ENCODE measurements around the gene CLECL1. TPM values are rescaled to one million over a fixed set of nuclear protein-coding genes. Genes with fewer than 3 reads are reported as not detected.

The CLECL1 gene
- total RNA-seq, 4 donors from 2014 or later: not detected

DNA sequence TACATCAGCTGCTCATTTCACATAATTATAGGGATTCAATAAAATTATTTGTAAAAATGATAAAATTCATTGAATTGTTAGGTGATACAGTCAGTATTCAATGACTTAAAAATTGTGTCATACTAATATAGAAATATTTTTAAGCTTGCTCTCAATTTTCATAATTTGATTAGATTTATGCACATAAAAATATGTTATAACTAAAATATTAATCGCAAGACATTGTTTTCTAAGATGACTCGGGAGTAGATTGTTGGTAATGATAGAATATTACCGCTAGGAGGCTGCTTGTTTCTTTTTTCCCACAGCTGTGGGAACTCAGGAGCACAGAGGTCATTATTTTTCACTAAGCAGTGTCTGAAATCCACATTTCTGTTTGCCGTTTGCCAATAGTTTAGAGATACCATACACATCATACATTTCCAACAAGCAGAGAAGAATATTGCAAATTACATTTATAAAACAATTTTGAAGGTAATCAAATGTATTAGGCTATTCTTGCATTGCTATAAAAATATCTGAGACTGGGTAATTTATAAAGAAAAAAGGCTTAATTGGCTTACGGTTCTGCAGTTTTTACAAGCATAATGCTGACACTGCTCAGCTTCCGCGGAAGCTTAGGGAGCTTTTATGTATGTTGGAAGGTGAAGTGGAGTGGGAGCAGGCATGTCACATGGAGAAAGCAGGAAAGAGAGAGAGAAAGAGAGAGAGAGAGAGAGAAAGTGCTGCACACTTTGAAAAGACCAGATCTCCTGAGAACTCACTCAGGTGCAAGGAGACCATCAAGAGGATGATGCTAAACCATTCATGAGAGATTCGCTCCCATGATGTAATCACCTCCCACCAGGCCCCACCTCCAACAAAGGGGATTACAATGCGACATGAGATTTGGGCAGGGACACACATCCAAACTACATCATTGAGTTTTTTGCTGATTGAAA is 18.6 kb upstream of the CLECL1 start:
- Histone ChIP-seq H3K27me3 (no peaks in the 10 kb centered on the region), H3K9me3 (no peaks in the 10 kb centered on the region), H3K4me1 (peaks cover 0 to 5% of the 10 kb centered on the region in 2 donors), H3K36me3 (no peaks in the 10 kb centered on the region), H3K27ac (no peak overlapping the region), H3K4me3 (peak overlapping the region; percentile 14 to 43 (median 28))
- ATAC-seq (peak in 1 of 2 donors; percentile 51), DNase-seq (no peak)
- intact Hi-C loops (cut with DNase I; ENCODE audit: low total_unique reads) (no loop called here), in situ Hi-C loops (cut with MboI; ENCODE audit: low sequenced_read_pairs in 4 of 4) (no loop called here)
- TF ChIP-seq, protein P1, sequence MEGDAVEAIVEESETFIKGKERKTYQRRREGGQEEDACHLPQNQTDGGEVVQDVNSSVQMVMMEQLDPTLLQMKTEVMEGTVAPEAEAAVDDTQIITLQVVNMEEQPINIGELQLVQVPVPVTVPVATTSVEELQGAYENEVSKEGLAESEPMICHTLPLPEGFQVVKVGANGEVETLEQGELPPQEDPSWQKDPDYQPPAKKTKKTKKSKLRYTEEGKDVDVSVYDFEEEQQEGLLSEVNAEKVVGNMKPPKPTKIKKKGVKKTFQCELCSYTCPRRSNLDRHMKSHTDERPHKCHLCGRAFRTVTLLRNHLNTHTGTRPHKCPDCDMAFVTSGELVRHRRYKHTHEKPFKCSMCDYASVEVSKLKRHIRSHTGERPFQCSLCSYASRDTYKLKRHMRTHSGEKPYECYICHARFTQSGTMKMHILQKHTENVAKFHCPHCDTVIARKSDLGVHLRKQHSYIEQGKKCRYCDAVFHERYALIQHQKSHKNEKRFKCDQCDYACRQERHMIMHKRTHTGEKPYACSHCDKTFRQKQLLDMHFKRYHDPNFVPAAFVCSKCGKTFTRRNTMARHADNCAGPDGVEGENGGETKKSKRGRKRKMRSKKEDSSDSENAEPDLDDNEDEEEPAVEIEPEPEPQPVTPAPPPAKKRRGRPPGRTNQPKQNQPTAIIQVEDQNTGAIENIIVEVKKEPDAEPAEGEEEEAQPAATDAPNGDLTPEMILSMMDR (IDR thresholded peaks at IDR 0.05 in 4 of 5, conservative IDR thresholded peaks at IDR 0.05 in 1 of 5): no peak
- no peak for TF ChIP-seq POLR2A (IDR thresholded peaks at IDR 0.05)

DNA sequence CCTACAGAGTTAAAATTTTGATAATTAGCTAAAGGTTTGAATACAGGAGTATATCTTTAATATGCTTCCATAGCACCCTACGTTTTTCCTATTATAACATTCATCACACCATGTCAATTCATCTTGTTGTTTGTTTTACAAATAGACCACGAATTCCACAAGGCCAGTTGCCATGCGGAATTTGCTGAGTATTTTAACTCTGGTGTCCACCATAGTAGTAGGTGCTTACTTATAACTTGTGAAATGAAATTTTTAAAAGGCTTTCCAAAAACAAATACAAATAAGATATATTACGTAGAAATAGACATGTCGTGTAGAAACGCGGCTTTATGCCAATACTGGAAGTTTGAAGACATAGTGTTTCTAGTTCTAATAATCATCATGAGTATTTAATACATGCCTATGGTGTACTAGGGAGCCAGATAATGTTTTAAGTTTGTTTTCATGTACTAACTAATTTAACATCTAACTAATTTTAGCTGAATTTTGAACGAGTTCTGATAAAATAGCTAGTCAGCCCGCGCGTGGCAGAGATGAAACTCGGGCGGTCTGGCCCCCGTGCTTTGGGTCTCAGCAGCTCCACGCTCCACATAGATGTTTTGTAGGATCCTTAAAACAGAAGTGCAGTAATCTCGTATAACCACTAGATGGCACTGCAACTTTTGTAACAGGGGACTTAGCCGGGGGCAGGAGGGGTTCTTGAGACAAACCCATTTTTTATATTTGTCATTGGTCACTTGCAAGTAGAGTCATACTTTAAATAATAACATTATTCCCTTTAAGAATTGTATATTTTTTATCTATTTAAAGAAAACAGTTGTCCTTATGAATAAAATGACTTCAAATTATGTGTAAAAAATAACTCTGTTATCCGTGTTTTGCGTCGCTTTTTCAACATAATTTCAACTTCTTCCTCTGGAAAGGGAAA is 17.6 kb upstream of the CLECL1 start:
- Histone ChIP-seq H3K27ac (no peak overlapping the region), H3K27me3 (no peaks in the 10 kb centered on the region), H3K4me1 (peaks cover 0 to 5% of the 10 kb centered on the region in 2 donors), H3K4me3 (peak overlapping the region; percentile 14 to 43 (median 28)), H3K9me3 (no peaks in the 10 kb centered on the region), H3K36me3 (no peaks in the 10 kb centered on the region)
- ATAC-seq: peak; percentile 58 to 88
- no peak for TF ChIP-seq POLR2A (IDR thresholded peaks at IDR 0.05)
- TF ChIP-seq, protein P1 (IDR thresholded peaks at IDR 0.05 in 4 of 5, conservative IDR thresholded peaks at IDR 0.05 in 1 of 5): peak; percentile 47 to 83 (median 59)
- intact Hi-C loops (cut with DNase I; ENCODE audit: low total_unique reads) (no loop called here), in situ Hi-C loops (cut with MboI; ENCODE audit: low sequenced_read_pairs in 4 of 4) (no loop called here)
- DNase-seq: peak in 1 of 2 donors; percentile 18

DNA sequence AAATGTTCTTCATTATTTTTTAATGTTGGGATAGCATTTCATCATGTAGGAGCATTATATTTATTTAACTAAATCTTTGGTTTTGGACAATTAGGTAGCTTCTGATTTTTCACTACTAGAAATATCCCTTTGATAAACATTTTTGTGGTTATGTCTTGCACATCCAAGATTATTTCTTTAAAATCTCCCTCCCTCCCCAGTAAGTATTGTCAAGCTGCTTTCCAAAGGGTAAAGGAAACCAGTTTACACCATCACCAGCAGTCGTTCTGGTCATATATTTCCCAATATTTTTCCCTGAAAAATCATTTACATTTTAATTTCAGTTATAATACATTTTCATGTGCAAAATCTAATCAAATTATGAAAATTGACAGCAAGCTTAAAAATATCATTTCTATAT is 16.7 kb upstream of the CLECL1 start:
- H3K4me1 ChIP-seq: peaks cover 0 to 5% of the 10 kb centered on the region in 2 donors
- ATAC-seq: no peak
- no peak overlapping the region for H3K27ac ChIP-seq
- H3K4me3 ChIP-seq: no peak overlapping the region
- DNase-seq: no peak
- in situ Hi-C loops (cut with MboI; ENCODE audit: low sequenced_read_pairs in 4 of 4) (loop anchor here (5.0 to 10.0 kb wide), 2 partner anchors 175 to 178 kb away; no protein-coding TSS in a partner anchor), intact Hi-C loops (cut with DNase I; ENCODE audit: low total_unique reads) (loop anchor here (1.0 kb wide), 1 partner anchor 176 kb away; no protein-coding TSS in a partner anchor)
- TF ChIP-seq POLR2A (IDR thresholded peaks at IDR 0.05): no peak
- TF ChIP-seq, protein P1 (IDR thresholded peaks at IDR 0.05 in 4 of 5, conservative IDR thresholded peaks at IDR 0.05 in 1 of 5): no peak
- H3K9me3 ChIP-seq: no peaks in the 10 kb centered on the region
- no peaks in the 10 kb centered on the region for H3K27me3 ChIP-seq
- no peaks in the 10 kb centered on the region for H3K36me3 ChIP-seq

DNA sequence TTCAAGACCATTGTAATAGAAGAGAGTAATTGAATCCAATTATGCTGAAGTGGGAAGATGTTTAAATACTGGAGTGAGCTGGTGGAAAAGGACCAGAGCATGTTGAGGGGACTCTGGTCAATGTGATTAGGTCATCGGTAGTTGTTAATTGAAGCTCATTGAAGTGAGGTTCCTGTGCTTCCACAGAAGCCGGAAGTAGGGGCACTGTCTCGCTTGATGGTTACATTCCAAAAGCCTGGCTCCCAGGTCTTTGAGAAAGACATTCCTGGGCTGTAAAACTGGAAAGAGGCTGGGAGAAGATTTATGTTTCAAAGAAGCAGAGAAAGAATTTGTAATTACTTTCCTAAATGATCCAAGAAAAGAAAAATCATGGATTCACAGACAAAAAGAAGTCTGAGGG is 12.3 kb upstream of the CLECL1 start:
- Histone ChIP-seq H3K4me3 (no peak overlapping the region), H3K27me3 (no peaks in the 10 kb centered on the region), H3K27ac (no peak overlapping the region), H3K36me3 (no peaks in the 10 kb centered on the region), H3K4me1 (no peaks in the 10 kb centered on the region), H3K9me3 (no peaks in the 10 kb centered on the region)
- DNase-seq: no peak
- intact Hi-C loops (cut with DNase I; ENCODE audit: low total_unique reads): no loop called here
- no peak for ATAC-seq
- no peak for TF ChIP-seq POLR2A (IDR thresholded peaks at IDR 0.05)
- TF ChIP-seq, protein P1 (IDR thresholded peaks at IDR 0.05 in 4 of 5, conservative IDR thresholded peaks at IDR 0.05 in 1 of 5): no peak
- in situ Hi-C loops (cut with MboI; ENCODE audit: low sequenced_read_pairs in 4 of 4): loop anchor here (5.0 to 10.0 kb wide), 2 partner anchors 180 to 182 kb away; no protein-coding TSS in a partner anchor
